Sigmoid colon (tissue), 4 donors: ENCODE data around the gene DBN1.

Source experiments
- CTCF ChIP-seq, 4 experiments: fragments of 450-650 bp in 3 of 4; fragments of 200-600 bp in 1 of 4; IDR thresholded peaks; one replicate each; pipeline ENCODE4 v1.5.1; 2016 to 2019; ENCODE audit warnings: antibody characterized with exemption in 4 of 4, mild to moderate bottlenecking in 3 of 4, moderate library complexity in 2 of 4
- POLR2AphosphoS5 ChIP-seq, 4 donors: sonication (generic); formaldehyde crosslinking; IDR thresholded peaks; one replicate each; pipeline ENCODE4 v1.6.1; 2017; ENCODE audit warnings: antibody characterized with exemption in 4 of 4

- TF ChIP-seq POLR2AphosphoS5 (IDR thresholded peaks at IDR 0.05) (no peak), CTCF (IDR thresholded peaks at IDR 0.05) (peak; percentile 50 to 73 (median 63))
Observed at GRCh38 chr5:177456976-177457851, 16.2 kb downstream of the DBN1 start.
